Measurements from ENCODE around the gene EEF1B2. TPM values are rescaled to one million over a fixed set of nuclear protein-coding genes. Genes with fewer than 3 reads are reported as not detected.
"Not testable (repeated sequence)": the region's sequence is repeated elsewhere in the genome, so short reads cannot be mapped to it uniquely, and the experiment has no call there.

The EEF1B2 gene
- total RNA-seq, 1 donor from 2014 or later = 246 TPM

DNA sequence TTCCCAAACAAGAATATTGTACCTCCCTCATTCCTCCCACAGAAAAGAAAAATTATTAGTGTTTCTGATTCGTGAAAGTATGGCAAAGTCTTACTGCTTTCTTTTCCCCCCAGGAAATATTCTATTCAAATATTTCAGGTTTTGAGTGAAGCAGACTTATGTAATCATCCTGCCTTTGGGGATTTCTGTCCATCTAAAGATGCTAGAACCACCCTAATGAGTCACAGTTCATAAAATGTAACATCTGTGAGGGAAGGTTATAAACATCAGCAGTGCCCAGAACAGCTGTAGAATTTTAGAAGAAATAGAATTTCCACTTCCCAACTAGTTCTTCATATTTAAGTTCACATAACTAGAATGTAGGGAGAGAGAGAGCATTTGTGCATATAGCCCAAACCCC is 39.0 kb downstream of the EEF1B2 start:
- DNase-seq = no peak
- no peaks in the 10 kb centered on the region for H3K36me3 Mint-ChIP-seq (ENCODE audit: unreplicated experiment)
- H3K9me3 Mint-ChIP-seq (ENCODE audit: unreplicated experiment) = no peaks in the 10 kb centered on the region
- H3K27ac Mint-ChIP-seq (ENCODE audit: unreplicated experiment) = no peak overlapping the region
- no peaks in the 10 kb centered on the region for H3K4me1 Mint-ChIP-seq (ENCODE audit: low read depth, unreplicated experiment)
- TF ChIP-seq, protein P1, sequence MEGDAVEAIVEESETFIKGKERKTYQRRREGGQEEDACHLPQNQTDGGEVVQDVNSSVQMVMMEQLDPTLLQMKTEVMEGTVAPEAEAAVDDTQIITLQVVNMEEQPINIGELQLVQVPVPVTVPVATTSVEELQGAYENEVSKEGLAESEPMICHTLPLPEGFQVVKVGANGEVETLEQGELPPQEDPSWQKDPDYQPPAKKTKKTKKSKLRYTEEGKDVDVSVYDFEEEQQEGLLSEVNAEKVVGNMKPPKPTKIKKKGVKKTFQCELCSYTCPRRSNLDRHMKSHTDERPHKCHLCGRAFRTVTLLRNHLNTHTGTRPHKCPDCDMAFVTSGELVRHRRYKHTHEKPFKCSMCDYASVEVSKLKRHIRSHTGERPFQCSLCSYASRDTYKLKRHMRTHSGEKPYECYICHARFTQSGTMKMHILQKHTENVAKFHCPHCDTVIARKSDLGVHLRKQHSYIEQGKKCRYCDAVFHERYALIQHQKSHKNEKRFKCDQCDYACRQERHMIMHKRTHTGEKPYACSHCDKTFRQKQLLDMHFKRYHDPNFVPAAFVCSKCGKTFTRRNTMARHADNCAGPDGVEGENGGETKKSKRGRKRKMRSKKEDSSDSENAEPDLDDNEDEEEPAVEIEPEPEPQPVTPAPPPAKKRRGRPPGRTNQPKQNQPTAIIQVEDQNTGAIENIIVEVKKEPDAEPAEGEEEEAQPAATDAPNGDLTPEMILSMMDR (IDR thresholded peaks at IDR 0.05; ENCODE audit: partially characterized antibody, unreplicated experiment) = no peak
- peaks cover 1% of the 10 kb centered on the region for H3K27me3 Mint-ChIP-seq (ENCODE audit: unreplicated experiment)
- no peak overlapping the region for H3K4me3 Mint-ChIP-seq (ENCODE audit: unreplicated experiment)

DNA sequence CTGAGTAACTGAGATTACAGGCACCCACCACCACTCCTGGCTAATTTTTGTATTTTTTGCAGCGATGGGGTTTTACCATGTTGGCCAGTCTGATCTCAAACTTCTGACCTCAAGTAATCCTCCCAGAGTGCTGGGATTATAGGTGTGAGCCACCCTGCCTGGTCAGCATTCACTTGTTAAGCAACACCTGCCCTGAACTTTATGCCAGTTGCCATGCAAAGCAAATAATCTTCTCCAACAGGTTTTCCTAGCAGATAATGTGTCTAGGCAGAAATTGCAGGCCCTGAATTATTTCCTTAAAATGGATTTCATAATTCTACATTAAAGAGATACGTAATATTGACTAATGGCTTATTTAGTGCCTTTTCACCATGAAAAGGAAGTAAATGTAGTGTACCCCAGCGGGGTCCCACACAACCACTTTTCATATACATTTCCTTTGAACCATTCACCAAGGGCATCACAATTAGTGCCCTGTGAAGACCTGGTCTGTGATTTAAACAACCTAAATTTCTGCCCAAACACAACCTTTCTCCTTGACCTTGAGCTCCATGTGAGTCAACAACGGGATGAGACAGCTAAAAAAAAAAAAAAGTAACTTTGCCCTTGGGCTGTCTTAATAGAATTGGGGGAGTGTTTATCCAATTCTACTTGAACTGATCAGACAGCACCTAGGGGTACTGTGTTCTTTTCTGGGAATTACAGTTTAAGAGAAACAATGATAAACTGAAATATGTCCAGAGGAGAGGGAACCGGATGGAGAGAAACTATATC is 41.6 kb downstream of the EEF1B2 start:
- Mint-ChIP-seq H3K36me3 (ENCODE audit: unreplicated experiment) (no peaks in the 10 kb centered on the region), H3K9me3 (ENCODE audit: unreplicated experiment) (no peaks in the 10 kb centered on the region), H3K27me3 (ENCODE audit: unreplicated experiment) (peaks cover 1% of the 10 kb centered on the region), H3K4me1 (ENCODE audit: low read depth, unreplicated experiment) (no peaks in the 10 kb centered on the region), H3K4me3 (ENCODE audit: unreplicated experiment) (no peak overlapping the region), H3K27ac (ENCODE audit: unreplicated experiment) (no peak overlapping the region)
- TF ChIP-seq, protein P1 (IDR thresholded peaks at IDR 0.05; ENCODE audit: partially characterized antibody, unreplicated experiment) = no peak
- no peak for DNase-seq

DNA sequence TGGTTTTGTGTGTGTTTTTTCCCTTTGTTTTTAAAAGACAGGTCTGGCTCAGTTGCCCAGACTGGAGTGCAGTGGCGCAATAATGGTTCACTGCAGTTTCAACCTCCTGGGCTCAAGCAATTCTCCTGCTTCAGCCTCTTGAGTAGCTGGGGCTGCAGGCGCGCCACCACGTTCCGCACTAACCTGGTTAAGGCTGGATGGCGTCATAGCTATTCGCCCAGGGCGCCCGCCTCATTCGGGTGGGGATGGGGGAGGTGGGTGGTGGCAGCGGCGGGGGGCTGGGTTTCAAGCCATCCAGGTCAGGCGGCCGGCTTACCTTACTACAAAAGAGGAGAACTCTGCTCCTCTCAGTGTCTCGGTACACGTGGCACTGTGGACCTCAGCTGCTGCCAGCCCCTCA is 42.8 kb downstream of the EEF1B2 start:
- Mint-ChIP-seq H3K27me3 (ENCODE audit: unreplicated experiment) (peaks cover 1% of the 10 kb centered on the region), H3K9me3 (ENCODE audit: unreplicated experiment) (no peaks in the 10 kb centered on the region), H3K27ac (ENCODE audit: unreplicated experiment) (no peak overlapping the region), H3K36me3 (ENCODE audit: unreplicated experiment) (no peaks in the 10 kb centered on the region), H3K4me1 (ENCODE audit: low read depth, unreplicated experiment) (no peaks in the 10 kb centered on the region), H3K4me3 (ENCODE audit: unreplicated experiment) (no peak overlapping the region)
- no peak for DNase-seq
- TF ChIP-seq, protein P1 (IDR thresholded peaks at IDR 0.05; ENCODE audit: partially characterized antibody, unreplicated experiment) = no peak

DNA sequence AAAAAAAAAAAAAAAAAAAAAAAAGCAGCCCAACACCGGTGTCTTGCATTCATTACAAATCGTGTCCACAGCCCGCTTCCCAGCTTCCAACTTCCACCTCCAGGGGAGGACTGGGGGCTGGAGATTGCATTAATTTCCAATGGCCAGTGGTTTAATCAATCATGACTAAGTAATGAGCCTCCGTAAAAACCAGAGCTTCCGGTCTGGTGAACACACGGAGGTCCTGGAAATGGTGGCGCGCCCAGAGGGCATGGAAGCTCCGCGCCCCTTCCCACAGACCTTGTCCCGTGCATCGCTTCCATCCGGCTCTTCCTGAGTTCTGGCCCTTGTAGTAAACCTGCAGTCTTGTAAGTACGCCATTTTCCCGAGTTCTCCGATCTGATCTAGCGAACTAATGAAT is 43.6 kb downstream of the EEF1B2 start:
- Mint-ChIP-seq H3K27me3 (ENCODE audit: unreplicated experiment) (peaks cover 3% of the 10 kb centered on the region), H3K9me3 (ENCODE audit: unreplicated experiment) (no peaks in the 10 kb centered on the region), H3K27ac (ENCODE audit: unreplicated experiment) (no peak overlapping the region), H3K4me3 (ENCODE audit: unreplicated experiment) (no peak overlapping the region), H3K36me3 (ENCODE audit: unreplicated experiment) (no peaks in the 10 kb centered on the region), H3K4me1 (ENCODE audit: low read depth, unreplicated experiment) (no peaks in the 10 kb centered on the region)
- DNase-seq = no peak
- TF ChIP-seq, protein P1 (IDR thresholded peaks at IDR 0.05; ENCODE audit: partially characterized antibody, unreplicated experiment) = no peak

DNA sequence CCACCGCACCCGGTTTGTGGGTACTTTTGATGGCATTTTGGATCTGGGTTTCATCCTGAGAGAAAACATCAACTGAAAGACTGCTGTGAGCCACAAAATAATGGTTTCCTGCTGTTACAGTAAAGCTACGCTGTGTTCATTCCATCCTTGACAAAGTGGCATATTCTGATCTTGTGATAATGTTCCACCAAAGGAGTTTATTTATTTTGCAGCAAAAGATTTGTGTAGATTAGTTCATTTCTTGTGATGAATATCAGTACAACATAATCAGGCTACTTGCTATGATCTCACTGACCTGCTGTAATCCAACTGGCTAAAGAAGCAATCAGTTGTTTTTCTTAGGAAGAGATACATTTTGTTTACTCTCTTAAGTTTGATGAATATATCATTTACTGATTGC is 45.0 kb downstream of the EEF1B2 start:
- Mint-ChIP-seq H3K4me3 (ENCODE audit: unreplicated experiment) (no peak overlapping the region), H3K27me3 (ENCODE audit: unreplicated experiment) (peaks cover 3% of the 10 kb centered on the region), H3K4me1 (ENCODE audit: low read depth, unreplicated experiment) (no peaks in the 10 kb centered on the region), H3K9me3 (ENCODE audit: unreplicated experiment) (no peaks in the 10 kb centered on the region), H3K27ac (ENCODE audit: unreplicated experiment) (no peak overlapping the region), H3K36me3 (ENCODE audit: unreplicated experiment) (no peaks in the 10 kb centered on the region)
- TF ChIP-seq, protein P1 (IDR thresholded peaks at IDR 0.05; ENCODE audit: partially characterized antibody, unreplicated experiment) = no peak
- no peak for DNase-seq

DNA sequence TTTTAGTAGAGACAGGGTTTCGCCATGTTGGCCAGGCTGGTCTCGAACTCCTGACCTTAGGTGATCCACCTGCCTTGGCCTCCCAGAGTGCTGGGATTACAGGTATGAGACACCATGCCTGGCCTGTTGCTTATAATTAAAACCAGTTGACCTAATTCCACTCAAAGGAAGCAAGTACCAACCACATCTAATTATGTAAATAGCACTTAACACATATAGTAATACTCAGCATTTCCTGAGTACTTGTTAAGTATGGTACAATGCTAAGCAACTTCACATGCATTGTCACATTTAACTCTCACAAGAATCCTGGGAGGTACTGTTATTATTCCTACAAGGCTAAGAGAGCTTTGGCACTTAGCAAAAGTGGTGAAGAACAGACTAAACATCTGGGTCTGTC is 47.6 kb downstream of the EEF1B2 start:
- not testable (repeated sequence) for H3K36me3 Mint-ChIP-seq (ENCODE audit: unreplicated experiment); H3K4me1 Mint-ChIP-seq (ENCODE audit: low read depth, unreplicated experiment); H3K4me3 Mint-ChIP-seq (ENCODE audit: unreplicated experiment); H3K27ac Mint-ChIP-seq (ENCODE audit: unreplicated experiment); DNase-seq; H3K27me3 Mint-ChIP-seq (ENCODE audit: unreplicated experiment); H3K9me3 Mint-ChIP-seq (ENCODE audit: unreplicated experiment)

Measured in glutamatergic neuron (in vitro differentiated cells).